ENCODE results near the gene ADCY10. TPM values are rescaled to one million over a fixed set of nuclear protein-coding genes. Genes with fewer than 3 reads are reported as not detected.

The ADCY10 gene
- total RNA-seq, 2 donors from 2014 or later, result 0.05 to 1.4 TPM

GRCh38 chr1:167786502-167786901, 127.4 kb downstream of the ADCY10 start:
- Histone ChIP-seq H3K4me1 (replicated peaks) (no peaks in the 10 kb centered on the region), H3K36me3 (no peaks in the 10 kb centered on the region), H3K9me3 (no peaks in the 10 kb centered on the region), H3K27me3 (replicated peaks; ENCODE audit: insufficient read depth) (no peaks in the 10 kb centered on the region), H3K27ac (no peak overlapping the region), H3K4me3 (no peak overlapping the region)
- DNase-seq (ENCODE audit: low spot score), result no peak
- 87% methylated on average over 5 of the region's 5 CpGs for WGBS
- intact Hi-C loops (cut with DNase I), result no loop called here
- TF ChIP-seq CTCF (IDR thresholded peaks at IDR 0.05) (no peak), POLR2A (IDR thresholded peaks at IDR 0.05) (no peak), POLR2AphosphoS5 (IDR thresholded peaks at IDR 0.05) (no peak)

GRCh38 chr1:167784876-167785550, 128.9 kb downstream of the ADCY10 start:
- Histone ChIP-seq H3K4me3 (no peak overlapping the region), H3K27ac (no peak overlapping the region), H3K9me3 (no peaks in the 10 kb centered on the region), H3K4me1 (replicated peaks) (no peaks in the 10 kb centered on the region), H3K36me3 (no peaks in the 10 kb centered on the region), H3K27me3 (replicated peaks; ENCODE audit: insufficient read depth) (no peaks in the 10 kb centered on the region)
- intact Hi-C loops (cut with DNase I), result no loop called here
- WGBS, result 94% methylated on average over 3 of the region's 3 CpGs
- DNase-seq (ENCODE audit: low spot score), result no peak
- no peak for TF ChIP-seq POLR2A (IDR thresholded peaks at IDR 0.05)
- no peak for TF ChIP-seq CTCF (IDR thresholded peaks at IDR 0.05)
- no peak for TF ChIP-seq POLR2AphosphoS5 (IDR thresholded peaks at IDR 0.05)

GRCh38 chr1:167782946-167783345, 131.0 kb downstream of the ADCY10 start:
- H3K36me3 ChIP-seq, result no peaks in the 10 kb centered on the region
- no peak overlapping the region for H3K4me3 ChIP-seq
- 84% methylated on average over 1 of the region's 1 CpG for WGBS
- intact Hi-C loops (cut with DNase I), result no loop called here
- no peaks in the 10 kb centered on the region for H3K9me3 ChIP-seq
- no peaks in the 10 kb centered on the region for H3K4me1 ChIP-seq (replicated peaks)
- DNase-seq (ENCODE audit: low spot score), result no peak
- TF ChIP-seq POLR2A (IDR thresholded peaks at IDR 0.05) (no peak), CTCF (IDR thresholded peaks at IDR 0.05) (no peak), POLR2AphosphoS5 (IDR thresholded peaks at IDR 0.05) (no peak)
- no peaks in the 10 kb centered on the region for H3K27me3 ChIP-seq (replicated peaks; ENCODE audit: insufficient read depth)
- no peak overlapping the region for H3K27ac ChIP-seq

GRCh38 chr1:167781558-167781957, 132.4 kb downstream of the ADCY10 start:
- Histone ChIP-seq H3K4me3 (no peak overlapping the region), H3K9me3 (no peaks in the 10 kb centered on the region), H3K27me3 (replicated peaks; ENCODE audit: insufficient read depth) (no peaks in the 10 kb centered on the region), H3K27ac (no peak overlapping the region), H3K36me3 (no peaks in the 10 kb centered on the region), H3K4me1 (replicated peaks) (no peaks in the 10 kb centered on the region)
- WGBS, result 98% methylated on average over 2 of the region's 2 CpGs
- DNase-seq (ENCODE audit: low spot score), result no peak
- no peak for TF ChIP-seq POLR2AphosphoS5 (IDR thresholded peaks at IDR 0.05)
- no peak for TF ChIP-seq CTCF (IDR thresholded peaks at IDR 0.05)
- TF ChIP-seq POLR2A (IDR thresholded peaks at IDR 0.05), result no peak
- intact Hi-C loops (cut with DNase I), result no loop called here

- H3K4me3 ChIP-seq, result no peak overlapping the region
- WGBS, result 93% methylated on average over 5 of the region's 5 CpGs
- H3K27me3 ChIP-seq (replicated peaks; ENCODE audit: insufficient read depth), result no peaks in the 10 kb centered on the region
- intact Hi-C loops (cut with DNase I), result no loop called here
- TF ChIP-seq CTCF (IDR thresholded peaks at IDR 0.05) (no peak), POLR2AphosphoS5 (IDR thresholded peaks at IDR 0.05) (no peak), POLR2A (IDR thresholded peaks at IDR 0.05) (no peak)
- no peak for DNase-seq (ENCODE audit: low spot score)
- H3K36me3 ChIP-seq, result no peaks in the 10 kb centered on the region
- H3K4me1 ChIP-seq (replicated peaks), result no peaks in the 10 kb centered on the region
- H3K9me3 ChIP-seq, result no peaks in the 10 kb centered on the region
- H3K27ac ChIP-seq, result no peak overlapping the region
Observed at GRCh38 chr1:167777269-167777650, 136.7 kb downstream of the ADCY10 start.
